ENCODE results near the gene HSPA2. TPM values are rescaled to one million over a fixed set of nuclear protein-coding genes. Genes with fewer than 3 reads are reported as not detected.

Gene HSPA2
- total RNA-seq, 4 donors from 2014 or later = 138 to 388 (median 225) TPM

GRCh38 chr14:64591809-64592208 lies 51.3 kb downstream of the HSPA2 start:
- Histone ChIP-seq H3K27me3 (no peaks in the 10 kb centered on the region), H3K4me3 (no peak overlapping the region), H3K27ac (no peak overlapping the region), H3K9me3 (no peaks in the 10 kb centered on the region), H3K4me1 (no peaks in the 10 kb centered on the region), H3K36me3 (no peaks in the 10 kb centered on the region)
- no peak for ATAC-seq
- WGBS, 2 donors (ENCODE audit: low coverage in 1 of 2) = 67 to 68% methylated on average over 3 of the region's 3 CpGs
- TF ChIP-seq POLR2AphosphoS5 (IDR thresholded peaks at IDR 0.05) (no peak), EP300 (IDR thresholded peaks at IDR 0.05) (no peak), POLR2A (IDR thresholded peaks at IDR 0.05) (no peak)
- TF ChIP-seq, protein P1, sequence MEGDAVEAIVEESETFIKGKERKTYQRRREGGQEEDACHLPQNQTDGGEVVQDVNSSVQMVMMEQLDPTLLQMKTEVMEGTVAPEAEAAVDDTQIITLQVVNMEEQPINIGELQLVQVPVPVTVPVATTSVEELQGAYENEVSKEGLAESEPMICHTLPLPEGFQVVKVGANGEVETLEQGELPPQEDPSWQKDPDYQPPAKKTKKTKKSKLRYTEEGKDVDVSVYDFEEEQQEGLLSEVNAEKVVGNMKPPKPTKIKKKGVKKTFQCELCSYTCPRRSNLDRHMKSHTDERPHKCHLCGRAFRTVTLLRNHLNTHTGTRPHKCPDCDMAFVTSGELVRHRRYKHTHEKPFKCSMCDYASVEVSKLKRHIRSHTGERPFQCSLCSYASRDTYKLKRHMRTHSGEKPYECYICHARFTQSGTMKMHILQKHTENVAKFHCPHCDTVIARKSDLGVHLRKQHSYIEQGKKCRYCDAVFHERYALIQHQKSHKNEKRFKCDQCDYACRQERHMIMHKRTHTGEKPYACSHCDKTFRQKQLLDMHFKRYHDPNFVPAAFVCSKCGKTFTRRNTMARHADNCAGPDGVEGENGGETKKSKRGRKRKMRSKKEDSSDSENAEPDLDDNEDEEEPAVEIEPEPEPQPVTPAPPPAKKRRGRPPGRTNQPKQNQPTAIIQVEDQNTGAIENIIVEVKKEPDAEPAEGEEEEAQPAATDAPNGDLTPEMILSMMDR (IDR thresholded peaks at IDR 0.05) = no peak

Small RNA genes lying within 50 kb of the gene (small RNA-seq; reads per million reads assigned to genes)
- gene AL049869.4 = 0 reads per million in 4 donors

Other genes with a start within 250 kb of the HSPA2 start
- gene ESR2, start 246.4 kb upstream of the HSPA2 start, total RNA-seq = 1 to 10 TPM in 1 of 4 donors, under 1 TPM in 2, not detected in 1; 0.23 to 2.5 (median 0.40) TPM
- gene MTHFD1, start 152.4 kb upstream of the HSPA2 start, total RNA-seq = 10 to 100 TPM; 34.5 to 54.5 (median 38.6) TPM
- 1 to 10 TPM; 1.9 to 2.6 (median 2.2) TPM for gene AKAP5, start 75.2 kb upstream of the HSPA2 start, total RNA-seq
- gene ZBTB25, start 36.9 kb upstream of the HSPA2 start, total RNA-seq = 10 to 100 TPM in 2 of 4 donors, 1 to 10 TPM in 2; 7.4 to 12.5 (median 9.8) TPM
- gene ZBTB1, start 36.0 kb upstream of the HSPA2 start, total RNA-seq = 10 to 100 TPM; 39.8 to 71.1 (median 44.5) TPM
- gene PPP1R36, start 9.2 kb downstream of the HSPA2 start, total RNA-seq = 1 to 10 TPM in 3 of 4 donors, not detected in 1; 1.3 to 2.8 (median 1.9) TPM
- 10 to 100 TPM; 44.2 to 79.4 (median 57.7) TPM for gene PLEKHG3, start 163.7 kb downstream of the HSPA2 start, total RNA-seq

Measured in gastroesophageal sphincter (tissue), 4 donors.